ENCODE measurements around the gene MACC1. TPM values are rescaled to one million over a fixed set of nuclear protein-coding genes. Genes with fewer than 3 reads are reported as not detected.
"Not testable (repeated sequence)": the region's sequence is repeated elsewhere in the genome, so short reads cannot be mapped to it uniquely, and the experiment has no call there.

MACC1 gene
- polyA plus RNA-seq, 2 donors = 4.9 to 5.6 TPM

DNA sequence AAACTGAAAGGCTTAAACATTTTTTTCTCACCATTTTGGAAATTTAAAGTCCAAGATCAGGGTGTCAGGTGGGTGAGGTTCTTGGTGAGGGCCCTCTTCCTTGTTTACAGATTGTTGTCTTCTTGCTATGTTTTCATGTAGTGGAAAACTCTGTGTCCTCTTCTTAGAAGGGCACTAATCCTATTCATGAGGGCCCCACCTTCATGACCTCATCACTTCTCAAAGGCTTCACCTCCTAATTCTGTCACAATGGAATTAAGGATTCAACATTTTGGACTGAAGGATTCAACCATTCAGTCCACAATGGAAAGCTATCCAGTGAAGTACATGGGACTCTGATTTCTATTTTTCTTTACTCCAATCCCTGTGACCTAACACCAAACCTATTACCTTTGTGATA lies 27.3 kb downstream of the MACC1 start:
- Histone ChIP-seq H3K36me3 (ENCODE audit: control insufficient read depth in 2 of 2, insufficient read depth in 2 of 2, low read length in 1 of 2) (peaks cover 0 to 4% of the 10 kb centered on the region in 2 donors), H3K27me3 (ENCODE audit: control insufficient read depth in 1 of 2, insufficient read depth in 2 of 2, low read length in 2 of 2) (no peaks in the 10 kb centered on the region), H3K27ac (ENCODE audit: low read depth in 2 of 2, low read length in 1 of 2) (no peak overlapping the region), H3K4me3 (ENCODE audit: low read depth in 1 of 2, low read length in 2 of 2) (no peak overlapping the region), H3K4me1 (ENCODE audit: control insufficient read depth in 2 of 2, insufficient read depth in 2 of 2, low read length in 1 of 2) (no peaks in the 10 kb centered on the region), H3K9me3 (ENCODE audit: control insufficient read depth in 2 of 2, insufficient read depth in 1 of 2, low read depth in 1 of 2, low read length in 1 of 2) (no peaks in the 10 kb centered on the region)

- Histone ChIP-seq H3K36me3 (ENCODE audit: control insufficient read depth in 2 of 2, insufficient read depth in 2 of 2, low read length in 1 of 2) (peaks cover 0 to 4% of the 10 kb centered on the region in 2 donors), H3K27me3 (ENCODE audit: control insufficient read depth in 1 of 2, insufficient read depth in 2 of 2, low read length in 2 of 2) (no peaks in the 10 kb centered on the region), H3K4me3 (ENCODE audit: low read depth in 1 of 2, low read length in 2 of 2) (no peak overlapping the region), H3K4me1 (ENCODE audit: control insufficient read depth in 2 of 2, insufficient read depth in 2 of 2, low read length in 1 of 2) (no peaks in the 10 kb centered on the region), H3K9me3 (ENCODE audit: control insufficient read depth in 2 of 2, insufficient read depth in 1 of 2, low read depth in 1 of 2, low read length in 1 of 2) (no peaks in the 10 kb centered on the region), H3K27ac (ENCODE audit: low read depth in 2 of 2, low read length in 1 of 2) (no peak overlapping the region)
- WGBS, 2 donors = 76 to 84% methylated on average over 1 of the region's 1 CpG
These were observed 28.6 kb downstream of the MACC1 start for GRCh38 chr7:20188567-20188966.

GRCh38 chr7:20187850-20188249 lies 29.3 kb downstream of the MACC1 start:
- not testable (repeated sequence) for H3K27me3 ChIP-seq (ENCODE audit: control insufficient read depth in 1 of 2, insufficient read depth in 2 of 2, low read length in 2 of 2); H3K9me3 ChIP-seq (ENCODE audit: control insufficient read depth in 2 of 2, insufficient read depth in 1 of 2, low read depth in 1 of 2, low read length in 1 of 2); H3K4me3 ChIP-seq (ENCODE audit: low read depth in 1 of 2, low read length in 2 of 2); H3K36me3 ChIP-seq (ENCODE audit: control insufficient read depth in 2 of 2, insufficient read depth in 2 of 2, low read length in 1 of 2); H3K4me1 ChIP-seq (ENCODE audit: control insufficient read depth in 2 of 2, insufficient read depth in 2 of 2, low read length in 1 of 2); H3K27ac ChIP-seq (ENCODE audit: low read depth in 2 of 2, low read length in 1 of 2)
- WGBS, 2 donors = 73 to 74% methylated on average over 4 of the region's 4 CpGs

- no peaks in the 10 kb centered on the region for H3K36me3 ChIP-seq (ENCODE audit: control insufficient read depth in 2 of 2, insufficient read depth in 2 of 2, low read length in 1 of 2)
- H3K4me3 ChIP-seq (ENCODE audit: low read depth in 1 of 2, low read length in 2 of 2) = no peak overlapping the region
- no peaks in the 10 kb centered on the region for H3K9me3 ChIP-seq (ENCODE audit: control insufficient read depth in 2 of 2, insufficient read depth in 1 of 2, low read depth in 1 of 2, low read length in 1 of 2)
- 94 to 95% methylated on average over 5 of the region's 5 CpGs for WGBS, 2 donors
- H3K27ac ChIP-seq (ENCODE audit: low read depth in 2 of 2, low read length in 1 of 2) = no peak overlapping the region
- H3K4me1 ChIP-seq (ENCODE audit: control insufficient read depth in 2 of 2, insufficient read depth in 2 of 2, low read length in 1 of 2) = no peaks in the 10 kb centered on the region
- no peaks in the 10 kb centered on the region for H3K27me3 ChIP-seq (ENCODE audit: control insufficient read depth in 1 of 2, insufficient read depth in 2 of 2, low read length in 2 of 2)
These were observed 31.2 kb downstream of the MACC1 start for GRCh38 chr7:20185988-20186387.

DNA sequence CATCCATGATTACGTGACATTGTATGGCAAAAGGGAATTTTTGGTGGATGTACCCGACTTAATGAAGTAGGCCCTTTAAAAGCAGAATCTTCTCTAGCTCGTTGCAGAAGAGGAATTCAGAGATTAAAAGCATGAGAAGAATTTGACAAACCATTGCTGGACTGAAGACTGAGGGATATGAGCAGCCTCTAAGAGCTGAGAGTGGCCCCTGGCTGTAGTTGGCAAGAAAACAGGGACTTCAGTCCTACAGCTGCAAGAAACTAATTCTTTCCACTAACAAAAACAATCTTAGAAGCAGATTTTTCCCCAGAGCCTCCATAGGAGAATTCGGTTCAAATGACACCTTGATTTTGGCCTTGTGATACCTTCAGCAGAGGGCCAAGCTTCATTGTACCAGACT lies 34.1 kb downstream of the MACC1 start:
- no peaks in the 10 kb centered on the region for H3K27me3 ChIP-seq (ENCODE audit: control insufficient read depth in 1 of 2, insufficient read depth in 2 of 2, low read length in 2 of 2)
- no peaks in the 10 kb centered on the region for H3K36me3 ChIP-seq (ENCODE audit: control insufficient read depth in 2 of 2, insufficient read depth in 2 of 2, low read length in 1 of 2)
- no peaks in the 10 kb centered on the region for H3K4me1 ChIP-seq (ENCODE audit: control insufficient read depth in 2 of 2, insufficient read depth in 2 of 2, low read length in 1 of 2)
- H3K4me3 ChIP-seq (ENCODE audit: low read depth in 1 of 2, low read length in 2 of 2) = no peak overlapping the region
- H3K9me3 ChIP-seq (ENCODE audit: control insufficient read depth in 2 of 2, insufficient read depth in 1 of 2, low read depth in 1 of 2, low read length in 1 of 2) = no peaks in the 10 kb centered on the region
- H3K27ac ChIP-seq (ENCODE audit: low read depth in 2 of 2, low read length in 1 of 2) = no peak overlapping the region
- WGBS, 2 donors = 81 to 83% methylated on average over 4 of the region's 4 CpGs

DNA sequence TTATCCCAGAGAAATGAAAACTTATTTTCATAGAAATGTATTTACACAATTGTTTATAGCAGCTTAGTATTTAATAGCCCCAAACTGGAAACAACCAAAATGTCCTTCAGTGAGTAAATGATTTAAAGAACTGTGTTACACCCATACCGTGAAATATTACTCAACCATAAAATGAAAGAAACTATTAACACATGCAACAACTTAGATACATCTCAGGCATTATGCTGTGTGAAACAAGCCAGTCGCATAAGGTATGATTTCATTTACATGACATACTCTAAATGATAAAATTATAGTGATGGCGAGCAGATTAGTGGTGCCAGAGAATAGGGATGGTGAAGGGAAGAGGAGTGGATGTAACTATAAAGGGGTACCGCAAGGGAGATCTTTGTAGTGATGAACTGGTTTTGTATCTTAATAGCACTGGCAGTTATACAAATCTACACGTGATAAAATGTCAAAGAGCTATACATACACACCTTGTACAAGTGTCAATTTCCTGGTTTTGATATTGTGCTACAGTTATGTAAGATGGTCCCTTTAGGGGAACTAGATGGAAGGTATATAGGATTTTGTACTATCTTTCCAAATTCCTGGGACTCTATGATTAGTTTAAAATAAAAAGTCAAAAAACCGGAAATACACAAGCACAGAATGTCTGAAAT lies 40.5 kb downstream of the MACC1 start:
- H3K27ac ChIP-seq (ENCODE audit: low read depth in 2 of 2, low read length in 1 of 2) = no peak overlapping the region
- no peaks in the 10 kb centered on the region for H3K4me1 ChIP-seq (ENCODE audit: control insufficient read depth in 2 of 2, insufficient read depth in 2 of 2, low read length in 1 of 2)
- no peaks in the 10 kb centered on the region for H3K9me3 ChIP-seq (ENCODE audit: control insufficient read depth in 2 of 2, insufficient read depth in 1 of 2, low read depth in 1 of 2, low read length in 1 of 2)
- no peaks in the 10 kb centered on the region for H3K27me3 ChIP-seq (ENCODE audit: control insufficient read depth in 1 of 2, insufficient read depth in 2 of 2, low read length in 2 of 2)
- 66 to 67% methylated on average over 6 of the region's 6 CpGs for WGBS, 2 donors
- no peaks in the 10 kb centered on the region for H3K36me3 ChIP-seq (ENCODE audit: control insufficient read depth in 2 of 2, insufficient read depth in 2 of 2, low read length in 1 of 2)
- no peak overlapping the region for H3K4me3 ChIP-seq (ENCODE audit: low read depth in 1 of 2, low read length in 2 of 2)

GRCh38 chr7:20173828-20174227 lies 43.4 kb downstream of the MACC1 start:
- Histone ChIP-seq H3K9me3 (ENCODE audit: control insufficient read depth in 2 of 2, insufficient read depth in 1 of 2, low read depth in 1 of 2, low read length in 1 of 2) (no peaks in the 10 kb centered on the region), H3K27ac (ENCODE audit: low read depth in 2 of 2, low read length in 1 of 2) (no peak overlapping the region), H3K4me3 (ENCODE audit: low read depth in 1 of 2, low read length in 2 of 2) (no peak overlapping the region), H3K36me3 (ENCODE audit: control insufficient read depth in 2 of 2, insufficient read depth in 2 of 2, low read length in 1 of 2) (no peaks in the 10 kb centered on the region), H3K27me3 (ENCODE audit: control insufficient read depth in 1 of 2, insufficient read depth in 2 of 2, low read length in 2 of 2) (no peaks in the 10 kb centered on the region), H3K4me1 (ENCODE audit: control insufficient read depth in 2 of 2, insufficient read depth in 2 of 2, low read length in 1 of 2) (no peaks in the 10 kb centered on the region)
- 82 to 83% methylated on average over 2 of the region's 2 CpGs for WGBS, 2 donors

DNA sequence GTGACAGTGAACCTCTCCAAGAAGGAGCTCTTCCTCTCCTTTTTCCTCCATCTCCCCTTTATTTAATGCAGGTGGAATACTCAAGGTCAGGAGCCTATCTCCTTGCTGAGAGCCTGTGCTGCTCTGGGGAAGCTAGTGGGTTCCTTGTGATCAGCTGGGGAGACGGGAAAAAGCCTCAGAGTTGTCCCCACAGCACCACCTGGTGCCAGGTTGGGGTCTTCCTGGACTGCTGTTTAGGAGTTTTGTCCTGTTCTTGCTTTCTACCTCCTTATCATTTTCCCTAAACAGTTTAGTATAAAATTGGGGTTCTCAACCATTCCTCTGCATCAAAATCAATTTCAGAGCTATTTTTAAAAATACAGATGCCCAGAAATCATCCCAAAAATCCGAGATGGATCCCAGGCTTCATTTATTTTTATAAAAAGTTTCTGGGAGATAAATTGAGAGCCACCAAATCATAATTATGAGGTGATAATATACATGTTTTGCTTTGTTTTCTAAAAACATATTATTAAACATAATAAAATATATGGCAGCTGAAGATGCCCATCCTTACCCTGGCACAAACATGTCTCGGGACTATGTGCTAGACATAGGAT lies 44.3 kb downstream of the MACC1 start:
- Histone ChIP-seq H3K36me3 (ENCODE audit: control insufficient read depth in 2 of 2, insufficient read depth in 2 of 2, low read length in 1 of 2) (no peaks in the 10 kb centered on the region), H3K9me3 (ENCODE audit: control insufficient read depth in 2 of 2, insufficient read depth in 1 of 2, low read depth in 1 of 2, low read length in 1 of 2) (no peaks in the 10 kb centered on the region), H3K4me3 (ENCODE audit: low read depth in 1 of 2, low read length in 2 of 2) (no peak overlapping the region), H3K27ac (ENCODE audit: low read depth in 2 of 2, low read length in 1 of 2) (no peak overlapping the region), H3K27me3 (ENCODE audit: control insufficient read depth in 1 of 2, insufficient read depth in 2 of 2, low read length in 2 of 2) (no peaks in the 10 kb centered on the region), H3K4me1 (ENCODE audit: control insufficient read depth in 2 of 2, insufficient read depth in 2 of 2, low read length in 1 of 2) (no peaks in the 10 kb centered on the region)
- 51 to 55% methylated on average over 3 of the region's 3 CpGs for whole genome bisulfite sequencing, 2 donors

GRCh38 chr7:20170633-20171032 lies 46.6 kb downstream of the MACC1 start:
- WGBS, 2 donors = 65% methylated on average over 2 of the region's 2 CpGs
- Histone ChIP-seq H3K36me3 (ENCODE audit: control insufficient read depth in 2 of 2, insufficient read depth in 2 of 2, low read length in 1 of 2) (no peaks in the 10 kb centered on the region), H3K4me3 (ENCODE audit: low read depth in 1 of 2, low read length in 2 of 2) (no peak overlapping the region), H3K27ac (ENCODE audit: low read depth in 2 of 2, low read length in 1 of 2) (no peak overlapping the region), H3K9me3 (ENCODE audit: control insufficient read depth in 2 of 2, insufficient read depth in 1 of 2, low read depth in 1 of 2, low read length in 1 of 2) (no peaks in the 10 kb centered on the region), H3K27me3 (ENCODE audit: control insufficient read depth in 1 of 2, insufficient read depth in 2 of 2, low read length in 2 of 2) (no peaks in the 10 kb centered on the region), H3K4me1 (ENCODE audit: control insufficient read depth in 2 of 2, insufficient read depth in 2 of 2, low read length in 1 of 2) (no peaks in the 10 kb centered on the region)

DNA sequence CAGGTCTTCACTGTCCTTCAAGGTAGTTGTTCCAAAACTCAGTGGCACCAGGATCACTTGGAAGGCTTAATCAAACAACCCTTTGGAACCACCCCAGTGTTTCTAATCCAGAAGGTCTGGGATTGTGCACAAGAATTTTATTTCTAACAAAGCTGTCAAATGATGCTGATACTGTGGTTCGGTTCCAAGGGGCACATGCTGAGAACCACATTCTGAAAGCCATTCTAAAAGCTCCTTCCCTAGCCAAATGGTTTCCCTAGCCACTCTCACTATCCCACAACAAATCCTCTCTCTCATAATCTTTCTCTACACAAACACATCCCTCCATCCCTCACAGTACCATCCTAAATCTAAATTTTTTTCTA lies 52.1 kb downstream of the MACC1 start:
- no peaks in the 10 kb centered on the region for H3K4me1 ChIP-seq (ENCODE audit: control insufficient read depth in 2 of 2, insufficient read depth in 2 of 2, low read length in 1 of 2)
- H3K4me3 ChIP-seq (ENCODE audit: low read depth in 1 of 2, low read length in 2 of 2) = no peak overlapping the region
- 69 to 70% methylated on average over 1 of the region's 1 CpG for WGBS, 2 donors
- no peaks in the 10 kb centered on the region for H3K9me3 ChIP-seq (ENCODE audit: control insufficient read depth in 2 of 2, insufficient read depth in 1 of 2, low read depth in 1 of 2, low read length in 1 of 2)
- H3K27me3 ChIP-seq (ENCODE audit: control insufficient read depth in 1 of 2, insufficient read depth in 2 of 2, low read length in 2 of 2) = no peaks in the 10 kb centered on the region
- H3K27ac ChIP-seq (ENCODE audit: low read depth in 2 of 2, low read length in 1 of 2) = no peak overlapping the region
- no peaks in the 10 kb centered on the region for H3K36me3 ChIP-seq (ENCODE audit: control insufficient read depth in 2 of 2, insufficient read depth in 2 of 2, low read length in 1 of 2)
